Measurements from ENCODE around the gene RNF144A. TPM values are rescaled to one million over a fixed set of nuclear protein-coding genes. Genes with fewer than 3 reads are reported as not detected.
A peak's percentile ranks its signal among the peaks of the same experiment; 100 is the strongest.

The RNF144A gene
- total and polyA plus RNA-seq, 10 of the 15 experiments (the other 5 are each of a cell fraction or from before 2014, with no cell fraction given), result 0.02 to 12.1 (median 0.48) TPM; not detected in 1

GRCh38 chr2:7037340-7038333 lies 120.4 kb downstream of the RNF144A start (continued):
- TF ChIP-seq YY1 (IDR thresholded peaks at IDR 0.05; ENCODE audit: low read depth, low read length) (peak; percentile 56; the same call in 1 of the 2 replicates), ZZZ3 (IDR thresholded peaks at IDR 0.05; ENCODE audit: control insufficient read depth, insufficient read length, low read depth) (no peak), RAD21 (IDR thresholded peaks at IDR 0.05; ENCODE audit: insufficient read depth, low read depth, low read length) (peak; percentile 64)

- no TSS peak for BruUV-seq (replicated peaks)
- H3K36me3 ChIP-seq (ENCODE audit: control insufficient read depth in 2 of 2, insufficient read depth in 2 of 2, low read length in 1 of 2), result no peaks in the 10 kb centered on the region
- no peak overlapping the region for H3K27ac ChIP-seq (ENCODE audit: control insufficient read depth, insufficient read depth)
- no peak overlapping the region for H3K4me2 ChIP-seq (ENCODE audit: control insufficient read depth, insufficient read depth)
- ATAC-seq (no peak), DNase-seq (ENCODE audit: low read depth, low spot score) (no peak), FAIRE-seq (no peak)
- no peaks in the 10 kb centered on the region for H3K79me2 ChIP-seq (ENCODE audit: control insufficient read depth, insufficient read depth, low read length)
- no peaks in the 10 kb centered on the region for H4K20me1 ChIP-seq (ENCODE audit: control insufficient read depth, insufficient read depth)
- no peak overlapping the region for H3K4me3 ChIP-seq
- ChIA-PET CTCF (interaction anchor here (0.6 to 2.6 kb wide), 6 partner anchors 17 to 147 kb away, joined by 3 to 9 read pairs (median 6); no protein-coding TSS in a partner anchor), SMC1A (ENCODE audit: uncharacterized antibody, unreplicated experiment) (interaction anchor here (1.4 to 1.7 kb wide), 2 partner anchors 14 to 143 kb away, joined by 3 to 6 read pairs; no protein-coding TSS in a partner anchor), RAD21 (ENCODE audit: unreplicated experiment) (no interaction called here), POLR2A (no interaction called here)
- no peak overlapping the region for H3K9ac ChIP-seq (ENCODE audit: control insufficient read depth, insufficient read depth, low read length)
- no peaks in the 10 kb centered on the region for H3K27me3 ChIP-seq (replicated peaks in 1 of 2; ENCODE audit: control insufficient read depth in 2 of 2, insufficient read depth in 2 of 2, low read length in 1 of 2)
- 44% methylated on average over 8 of the region's 8 CpGs for WGBS (ENCODE audit: insufficient coverage, insufficient replicate concordance, low lambda C conversion rate, missing lambda C conversion rate)
- no peaks in the 10 kb centered on the region for H3K4me1 ChIP-seq (ENCODE audit: control insufficient read depth, insufficient read depth, low read length)
- H2AFZ ChIP-seq (ENCODE audit: control insufficient read depth, low read depth, low read length), result no peak overlapping the region
- intact Hi-C loops (cut with micrococcal nuclease; ENCODE audit: unreplicated experiment) (no loop called here), in situ Hi-C loops (cut with MboI) (no loop called here)
- H3K9me3 ChIP-seq (replicated peaks; ENCODE audit: control insufficient read depth, insufficient read depth, low read length), result no peaks in the 10 kb centered on the region
- TF ChIP-seq CUX1 (IDR thresholded peaks at IDR 0.05; ENCODE audit: insufficient replicate concordance, low read depth, low read length), result no peak
- TF ChIP-seq ZBTB11 (CRISPR knock-in tag; IDR thresholded peaks at IDR 0.05), result no peak
- no peak for TF ChIP-seq CREM (IDR thresholded peaks at IDR 0.05; ENCODE audit: low read depth)
- no peak for TF ChIP-seq BACH1 (IDR thresholded peaks at IDR 0.05; ENCODE audit: borderline replicate concordance)
- TF ChIP-seq YBX1 (IDR thresholded peaks at IDR 0.05), result no peak
- TF ChIP-seq E4F1 (IDR thresholded peaks at IDR 0.05; ENCODE audit: borderline replicate concordance, partially characterized antibody), result no peak
Observed at GRCh38 chr2:7040547-7040946, 123.3 kb downstream of the RNF144A start.
